Stimulated activated CD8-positive, alpha-beta memory T cell treated with anti-CD3 and anti-CD28 coated beads, Interleukin-4, amount 100 ng/mL, for 48 hours (primary cell): ENCODE data around the gene GPD2.

ENCODE experiments used
- DNase-seq: peaks from one replicate; pipeline ENCODE4 v3.0.0-alpha.2; 2020

The GPD2 gene

DNA sequence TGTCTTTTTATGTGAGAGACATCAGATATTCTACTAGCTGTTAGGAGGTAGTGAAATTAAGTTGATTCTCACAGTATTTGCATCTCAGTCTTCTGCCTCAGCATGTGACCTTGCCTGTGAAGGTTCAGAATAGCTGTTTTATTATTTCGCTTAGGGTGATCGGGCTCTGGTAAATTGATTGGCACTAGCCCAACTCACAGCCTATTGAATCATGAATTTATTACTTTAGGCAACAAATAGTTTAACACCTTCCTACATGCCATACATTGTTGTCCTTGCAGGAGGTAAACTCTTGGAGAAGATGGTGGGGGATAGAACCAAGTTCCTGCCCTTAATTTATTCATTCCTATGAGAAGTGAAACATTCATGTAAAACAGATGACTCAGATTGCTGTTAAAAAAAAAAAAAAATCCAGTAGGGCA is 101.9 kb downstream of the GPD2 start:
- no peak for DNase-seq

DNA sequence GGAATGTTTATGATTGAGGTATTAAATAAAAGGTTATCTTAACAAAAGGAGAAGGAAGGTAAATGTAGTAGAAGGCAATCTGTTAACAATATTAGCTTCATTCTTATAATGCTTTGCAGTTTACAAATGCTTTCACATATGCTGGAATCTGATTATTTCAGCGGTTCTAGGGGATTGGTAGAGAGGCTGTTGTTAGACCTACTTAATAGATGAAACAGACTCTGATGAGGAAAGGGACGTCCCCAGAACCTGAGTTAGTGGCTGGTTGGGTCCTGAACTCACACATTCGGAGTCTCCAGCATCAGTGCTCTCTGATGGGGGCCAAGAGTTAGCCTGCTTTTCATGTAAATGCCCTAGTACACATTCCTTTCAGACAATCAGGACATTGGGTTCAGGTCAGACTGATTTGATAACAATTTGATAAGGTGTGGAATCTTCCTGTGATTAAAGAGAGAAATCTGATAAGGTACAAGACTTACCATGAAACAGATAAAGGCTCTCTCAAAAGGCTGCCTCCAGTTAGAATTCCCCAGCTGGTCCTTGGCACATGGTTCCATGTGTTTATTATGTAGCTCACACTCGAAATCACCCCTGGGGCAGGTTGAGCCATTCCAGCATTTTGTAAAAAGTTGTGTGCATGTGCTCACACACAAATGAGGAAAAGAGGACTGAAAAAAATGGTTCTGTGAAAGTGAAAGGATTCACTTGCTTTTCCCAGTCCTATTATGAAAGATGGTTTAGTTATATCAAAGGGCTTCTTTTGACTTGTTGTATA is 103.1 kb downstream of the GPD2 start:
- DNase-seq, result no peak

DNA sequence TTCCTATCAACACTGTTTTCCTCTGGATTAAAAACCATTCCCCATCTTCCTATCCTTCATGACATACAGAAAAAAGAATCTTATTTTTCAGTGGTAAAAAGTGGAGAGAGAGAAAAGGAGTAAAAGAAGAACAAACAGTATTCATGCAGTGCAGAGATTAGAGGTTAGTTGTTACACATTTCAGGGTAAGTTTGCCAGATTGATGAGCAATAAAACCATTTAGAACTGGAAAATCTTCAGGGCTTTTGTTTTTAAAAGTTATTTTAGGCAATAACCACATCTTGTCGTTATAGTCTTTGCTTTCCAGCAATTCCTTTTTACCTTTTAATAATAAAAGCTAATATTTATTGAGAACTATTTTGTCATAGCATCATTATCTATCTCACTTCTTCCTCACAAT is 104.5 kb downstream of the GPD2 start:
- DNase-seq, result no peak

DNA sequence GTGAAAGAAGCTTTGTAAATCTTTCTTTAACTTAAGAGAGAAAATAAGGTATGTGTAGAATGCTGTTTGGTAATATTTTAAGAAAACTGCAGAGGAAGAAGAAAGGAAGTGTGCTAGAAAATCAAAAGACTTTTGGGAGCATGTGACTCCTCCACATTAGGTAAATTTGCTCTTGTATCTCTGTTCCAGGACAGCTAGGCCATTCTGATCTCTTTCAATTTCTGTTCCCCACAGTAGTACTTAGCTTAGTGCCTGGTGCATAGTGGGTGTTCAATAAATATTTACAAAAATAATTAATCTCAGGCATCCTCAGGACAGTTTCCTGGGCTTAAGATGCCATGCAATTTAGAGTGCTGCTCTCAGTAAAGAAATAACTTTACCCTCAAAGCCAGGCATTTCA is 105.0 kb downstream of the GPD2 start:
- no peak for DNase-seq

DNA sequence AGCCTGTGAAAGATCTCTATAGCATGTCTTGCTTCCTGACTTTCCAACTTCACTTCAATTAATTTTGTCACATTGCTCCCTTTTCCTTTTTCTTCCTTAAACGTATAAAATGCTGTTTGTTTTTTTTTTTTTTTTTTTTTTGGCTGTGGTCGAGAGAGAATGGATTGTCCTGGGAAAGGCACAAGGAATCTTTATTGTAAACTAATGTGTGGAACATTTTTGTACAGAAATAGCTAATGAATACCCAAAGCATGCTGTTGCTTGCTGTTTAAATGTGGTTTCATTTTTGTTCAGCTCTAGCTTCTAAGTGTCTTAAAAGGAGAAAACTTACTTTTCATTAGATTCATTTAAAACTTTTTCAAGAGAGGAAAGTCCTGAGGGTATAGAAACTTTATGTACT is 105.5 kb downstream of the GPD2 start:
- no peak for DNase-seq

DNA sequence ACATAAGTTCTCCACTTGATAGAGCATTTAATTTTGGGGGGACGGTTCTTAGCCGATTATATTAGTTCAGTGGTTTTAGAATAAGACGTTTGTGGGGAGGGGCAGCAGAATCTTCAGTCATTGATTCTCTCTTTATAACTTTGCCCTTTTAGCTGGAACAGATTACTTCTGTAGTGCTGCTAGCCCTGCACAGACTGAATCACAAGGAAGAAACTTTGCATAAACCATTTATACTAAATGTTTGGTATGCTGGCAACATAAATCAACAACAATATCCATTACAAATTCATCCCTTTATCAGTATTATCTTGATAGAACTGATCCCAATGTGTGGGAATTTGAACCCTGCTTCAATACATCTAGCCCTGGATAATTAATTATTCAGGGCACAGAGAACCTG is 112.2 kb downstream of the GPD2 start:
- no peak for DNase-seq

DNA sequence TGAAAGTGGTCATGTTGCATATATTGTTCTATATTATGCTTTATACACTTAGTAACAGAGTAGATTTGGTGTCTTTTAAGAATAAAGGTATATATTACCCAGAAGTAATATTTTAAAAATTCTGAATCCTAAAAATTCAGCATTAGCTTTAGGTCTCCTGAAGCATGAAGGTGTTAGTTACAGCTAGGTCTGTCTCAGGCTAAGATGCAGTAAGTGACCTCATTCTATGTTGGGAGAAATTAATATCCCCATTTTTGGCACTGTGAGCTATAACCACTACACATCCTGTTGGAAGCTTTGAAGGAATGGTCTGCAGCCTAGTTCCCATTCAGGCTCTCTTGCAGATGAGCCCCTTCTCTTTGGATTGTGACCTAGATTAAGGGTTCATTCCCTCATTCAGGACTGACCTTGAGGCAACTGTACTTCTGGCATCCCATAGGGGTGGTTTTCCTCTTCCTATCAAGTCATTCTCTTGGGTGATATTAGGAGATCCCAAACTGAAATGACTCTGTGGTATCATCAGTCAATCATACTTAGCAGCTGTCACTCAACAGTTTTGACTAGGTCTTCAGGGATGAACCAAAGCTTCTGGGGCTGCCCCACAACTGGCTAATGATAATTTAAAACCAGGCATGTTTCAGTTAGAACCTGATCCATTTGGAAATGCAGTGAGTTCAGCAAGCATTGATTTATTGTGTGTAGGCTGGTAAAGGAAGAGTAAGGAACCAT is 117.7 kb downstream of the GPD2 start:
- no peak for DNase-seq

DNA sequence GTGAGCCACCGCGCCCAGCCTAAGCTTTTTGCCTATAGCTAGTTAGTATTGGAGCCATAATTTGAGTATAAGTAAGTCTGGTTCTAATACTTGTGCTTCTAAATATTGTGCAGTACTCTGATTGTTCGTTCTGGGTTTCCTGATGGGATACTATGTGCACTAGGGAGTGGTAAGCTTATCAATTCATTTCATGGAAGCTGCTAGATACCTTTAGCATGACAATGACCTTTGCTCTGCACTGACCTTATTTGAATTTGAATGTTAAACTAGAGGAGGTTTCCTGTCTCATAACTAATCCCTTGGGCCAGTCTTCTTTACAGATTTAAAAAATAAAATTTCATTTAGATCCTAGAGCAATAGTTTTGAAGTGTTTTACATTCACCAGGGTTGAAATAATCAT is 125.1 kb downstream of the GPD2 start:
- no peak for DNase-seq

DNA sequence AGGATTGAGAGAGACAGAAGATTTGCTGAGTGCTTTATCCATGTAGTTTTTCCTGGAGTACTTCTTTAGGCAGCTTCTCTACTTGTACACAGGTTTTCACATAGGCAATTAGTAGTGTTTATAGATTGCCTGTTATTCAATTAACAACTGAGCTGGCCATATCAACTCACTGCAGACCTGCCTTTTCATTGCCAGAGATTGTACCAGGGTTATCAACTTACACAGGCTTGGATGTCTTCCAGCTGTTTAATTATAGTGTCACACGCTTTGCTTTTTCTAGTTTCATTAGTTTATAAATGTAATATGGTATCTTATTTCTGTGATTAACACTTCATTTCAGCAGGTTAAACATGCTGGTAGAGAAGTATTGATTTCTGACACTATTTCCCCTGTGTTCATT is 125.9 kb downstream of the GPD2 start:
- DNase-seq, result no peak

DNA sequence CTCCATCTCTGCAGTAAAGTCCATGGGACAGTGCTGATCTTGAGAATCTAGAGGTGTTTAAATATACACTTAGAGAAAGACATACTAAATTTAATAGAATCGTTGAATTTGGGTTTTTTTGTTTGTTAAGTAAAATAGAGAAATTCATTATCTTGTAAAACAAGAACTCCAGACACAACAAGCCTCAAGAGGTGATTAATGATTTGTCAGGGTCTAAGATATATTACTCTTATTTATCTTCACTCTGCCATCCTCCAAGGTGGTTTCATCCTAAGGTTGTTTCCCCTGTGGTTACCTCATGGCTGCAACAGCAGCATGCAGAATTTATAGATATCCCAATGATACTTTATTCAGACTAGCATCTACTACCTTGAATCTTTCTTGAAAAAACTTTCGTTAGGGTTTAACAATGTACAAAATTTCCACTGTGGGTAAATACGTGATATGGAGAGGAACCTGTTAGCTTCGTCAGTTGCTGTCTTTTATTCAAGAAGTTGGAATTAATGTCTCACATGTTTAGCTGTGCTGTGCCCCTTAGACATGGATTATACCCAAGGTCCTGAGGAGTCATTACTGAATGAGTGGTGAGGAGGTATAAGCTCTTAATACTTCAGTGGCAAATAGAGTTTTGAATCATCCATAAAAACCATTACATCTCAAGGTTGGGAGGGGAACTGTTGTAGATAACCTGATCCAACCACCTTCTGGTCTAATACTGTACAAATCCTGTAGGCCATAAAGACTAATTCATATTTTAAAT is 128.0 kb downstream of the GPD2 start:
- DNase-seq, result no peak

DNA sequence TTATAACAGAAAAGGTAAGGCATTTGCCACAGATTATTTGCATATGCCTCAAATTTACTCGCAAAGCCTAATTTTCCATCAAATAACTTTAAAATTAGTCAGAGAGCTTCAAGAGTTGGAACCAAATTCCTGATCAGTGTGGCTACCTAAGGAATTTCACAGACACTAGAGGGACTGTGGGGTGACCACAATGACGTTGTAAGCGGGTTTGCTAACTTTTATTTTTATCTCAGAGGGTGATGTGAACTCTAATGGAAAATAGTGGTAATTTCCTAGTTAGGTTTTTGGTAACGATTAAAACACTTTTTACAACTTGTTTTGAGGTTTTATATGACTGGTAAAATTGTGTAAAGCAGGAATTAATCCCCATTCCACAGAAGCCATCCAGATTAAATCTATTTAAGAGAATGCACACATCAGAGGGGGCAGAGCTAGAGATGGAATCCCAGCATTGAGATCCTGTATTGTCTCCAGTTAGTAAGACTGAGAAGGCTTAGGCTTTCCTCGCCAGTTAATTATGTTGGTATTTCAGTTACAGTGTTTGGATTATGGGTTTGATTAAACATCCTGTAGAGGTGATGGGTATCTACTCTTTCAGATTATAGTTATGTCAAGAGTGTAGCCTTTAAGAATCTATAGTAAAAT is 129.0 kb downstream of the GPD2 start:
- DNase-seq, result no peak

DNA sequence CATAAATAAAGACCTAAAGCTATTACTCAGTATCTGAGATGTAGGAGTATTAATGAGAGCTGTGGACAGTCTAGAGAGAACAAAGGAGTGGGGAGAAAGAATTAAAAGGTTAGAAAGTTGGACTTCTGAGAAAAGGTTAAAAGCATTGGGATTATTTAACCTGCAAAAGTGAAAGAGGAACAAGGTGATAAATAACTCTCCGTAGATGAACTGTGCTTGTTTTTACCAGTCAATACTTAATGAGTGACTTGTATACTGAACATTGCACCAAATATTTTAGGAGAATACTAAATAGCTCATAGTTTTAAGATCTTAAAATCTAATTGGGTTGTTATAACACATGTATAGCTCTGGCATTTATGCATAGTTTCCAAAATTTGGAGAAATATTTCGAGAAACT is 137.5 kb downstream of the GPD2 start:
- DNase-seq, result no peak

DNA sequence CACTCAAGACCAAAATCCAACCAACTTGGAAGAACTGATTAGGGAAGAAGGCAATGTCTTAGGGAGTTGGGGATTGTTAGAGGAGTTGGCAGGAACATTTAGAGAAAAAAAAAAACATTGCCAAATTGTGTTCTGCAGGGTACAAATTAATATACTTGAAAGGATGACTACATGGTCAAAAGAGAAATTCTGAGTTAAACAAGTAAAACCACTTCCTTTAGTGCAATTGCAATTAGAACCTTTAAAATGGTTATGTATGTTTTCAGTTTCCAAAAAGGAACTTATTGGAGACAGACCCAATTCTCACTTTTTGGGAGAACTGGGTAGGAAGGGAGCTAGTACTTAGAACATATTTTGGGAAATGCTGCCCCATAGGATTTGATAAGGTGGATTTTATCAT is 137.9 kb downstream of the GPD2 start:
- no peak for DNase-seq

DNA sequence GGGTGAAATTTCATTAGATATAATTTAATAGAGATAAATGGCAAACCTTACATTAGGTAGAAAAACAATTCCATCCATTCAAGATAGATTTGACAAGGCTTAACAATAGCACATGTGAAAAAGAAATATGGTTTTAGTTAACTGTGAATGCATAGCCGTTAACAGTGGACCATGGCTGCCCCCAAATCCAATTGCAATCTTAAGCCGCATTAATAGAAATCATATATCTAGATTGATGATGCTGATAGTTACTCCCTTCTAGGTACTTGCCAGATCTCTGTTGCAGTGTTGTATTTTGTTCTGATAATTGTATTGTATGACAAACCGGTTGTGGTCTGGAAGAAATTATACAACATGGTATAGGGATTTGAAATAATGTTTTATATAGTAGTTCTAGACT is 139.8 kb downstream of the GPD2 start:
- DNase-seq, result no peak

DNA sequence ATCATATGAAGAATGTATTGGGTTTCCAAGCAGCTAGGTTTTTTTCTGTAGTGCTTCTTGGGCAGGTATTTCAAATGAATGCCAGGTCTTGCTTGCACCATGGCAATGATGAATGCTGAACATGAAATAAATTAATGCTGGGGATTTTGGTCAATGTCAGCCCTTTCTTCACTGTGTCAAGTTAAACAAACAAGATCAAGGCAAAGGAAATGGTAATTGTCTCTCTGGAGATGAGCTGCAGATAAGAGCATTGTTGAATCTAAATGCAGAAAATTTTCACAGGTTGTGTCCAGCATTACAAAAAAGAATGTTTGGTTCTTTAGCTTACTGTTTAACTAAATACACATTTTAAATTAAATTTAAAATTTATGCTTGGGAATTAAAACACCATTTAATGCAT is 144.3 kb downstream of the GPD2 start:
- no peak for DNase-seq

DNA sequence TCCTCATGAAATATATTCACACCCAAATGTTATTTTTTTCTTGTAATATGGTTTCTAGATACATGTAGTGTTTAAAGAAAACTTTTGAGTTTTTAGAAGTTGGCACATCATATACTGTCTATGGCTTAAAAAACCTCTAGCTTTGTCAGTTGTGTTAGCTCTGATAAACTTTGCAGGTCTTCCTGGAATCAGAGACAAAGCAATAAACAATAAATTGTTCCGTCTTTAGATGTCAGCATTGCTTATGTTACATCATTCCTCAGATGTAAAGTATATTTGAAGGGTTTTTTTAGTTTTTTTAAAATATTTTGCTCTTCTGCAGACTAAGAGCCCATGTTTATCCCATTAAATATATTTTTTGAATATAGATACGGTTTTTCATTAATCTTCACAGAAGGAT is 145.1 kb downstream of the GPD2 start:
- DNase-seq, result no peak

DNA sequence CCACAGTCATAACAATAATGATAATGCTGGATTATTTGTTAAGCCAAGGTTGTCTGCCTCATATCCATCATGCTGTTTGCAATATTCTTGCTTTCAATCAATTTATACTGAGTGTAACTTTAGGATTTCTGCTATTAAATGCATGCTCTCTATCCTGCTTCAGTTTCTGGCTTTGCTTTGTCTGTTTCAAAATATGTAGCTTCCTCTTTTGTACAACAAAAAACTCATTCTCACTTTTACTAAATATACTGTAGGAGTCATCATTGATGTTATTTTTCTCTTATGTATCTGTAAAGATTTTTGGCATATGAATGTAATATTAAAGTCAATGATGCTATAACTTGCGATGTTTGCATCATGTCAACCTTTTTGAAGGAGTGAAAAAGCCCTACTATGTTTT is 149.3 kb downstream of the GPD2 start:
- no peak for DNase-seq

DNA sequence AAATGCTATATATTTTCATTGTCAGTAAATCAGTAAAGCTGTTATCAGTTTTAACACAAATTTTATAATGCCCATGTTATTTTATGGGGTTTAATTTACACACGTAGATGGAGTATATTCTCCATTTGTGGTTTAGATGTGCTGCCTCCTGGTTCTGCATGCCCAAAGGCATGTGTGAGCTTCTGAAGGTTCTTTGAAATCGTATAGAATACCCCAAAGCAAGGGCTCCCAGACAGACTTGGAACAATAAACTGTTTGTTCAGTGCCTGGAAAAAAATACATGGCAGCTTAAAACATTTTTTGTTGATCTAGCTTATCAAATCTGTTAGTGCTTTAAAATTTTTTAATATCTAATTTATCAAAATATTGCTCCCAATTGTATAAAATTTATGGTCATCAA is 150.4 kb downstream of the GPD2 start:
- DNase-seq, result no peak

DNA sequence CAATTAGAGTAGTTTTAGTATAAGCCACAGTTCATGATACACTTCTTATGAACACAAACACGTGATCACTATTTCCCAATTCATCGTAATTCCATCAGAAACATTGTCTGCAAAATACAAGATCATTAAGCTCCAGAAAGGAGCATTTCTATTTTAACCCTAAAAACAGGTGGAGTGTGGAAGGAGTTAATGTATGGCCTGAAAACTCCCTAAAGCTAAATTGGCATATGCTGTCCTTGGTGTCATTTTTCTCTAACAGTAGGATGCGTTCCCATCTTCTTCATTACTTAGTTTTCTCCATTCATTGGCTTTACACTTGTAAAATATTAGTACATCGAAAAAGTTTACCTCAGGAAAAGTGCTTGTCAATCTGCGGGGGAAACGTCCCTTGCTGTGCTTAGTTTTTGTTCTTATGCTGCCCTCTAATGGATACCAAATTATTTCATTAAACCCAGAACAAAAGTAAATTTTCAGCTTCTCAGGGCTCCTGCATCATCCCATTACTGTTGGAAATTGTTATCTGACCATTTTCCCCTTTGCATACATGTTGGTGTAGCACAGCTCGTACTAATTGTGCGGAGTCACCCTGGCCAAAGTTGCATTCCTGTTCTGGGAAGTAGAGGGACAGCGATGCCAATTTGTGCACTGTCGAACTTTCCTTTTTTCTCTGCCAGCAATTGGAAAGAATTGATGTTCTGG is 153.4 kb downstream of the GPD2 start:
- DNase-seq, result no peak

DNA sequence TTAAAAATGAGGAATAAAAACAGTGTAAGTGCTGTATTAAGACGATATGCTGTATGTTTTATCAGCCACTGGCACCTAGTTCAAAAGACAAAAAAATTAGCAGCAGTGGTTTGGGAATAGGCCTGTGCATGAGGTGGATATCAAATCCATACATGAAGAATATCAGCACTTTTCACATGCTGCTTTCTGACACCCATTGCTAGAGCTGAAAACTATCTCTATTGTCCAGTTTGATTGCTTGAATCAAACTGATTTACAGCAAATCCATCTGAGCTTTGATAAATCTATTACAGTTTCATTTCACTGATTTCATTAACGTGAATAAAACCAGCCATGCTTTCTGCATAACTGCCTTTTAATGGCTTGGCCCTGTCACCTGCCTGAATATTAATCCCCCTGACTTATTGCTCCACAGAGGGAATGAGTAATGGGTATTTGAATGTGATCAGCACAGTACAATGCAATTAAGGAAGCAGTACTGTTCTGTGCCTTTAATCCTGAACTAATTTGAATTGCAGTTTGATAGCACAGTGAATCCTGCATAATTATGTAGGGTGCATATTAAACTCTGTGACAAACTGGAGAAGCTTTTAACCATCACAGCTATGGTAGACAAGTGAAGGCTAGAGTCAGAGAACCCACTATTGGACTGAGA is 154.0 kb downstream of the GPD2 start:
- no peak for DNase-seq

DNA sequence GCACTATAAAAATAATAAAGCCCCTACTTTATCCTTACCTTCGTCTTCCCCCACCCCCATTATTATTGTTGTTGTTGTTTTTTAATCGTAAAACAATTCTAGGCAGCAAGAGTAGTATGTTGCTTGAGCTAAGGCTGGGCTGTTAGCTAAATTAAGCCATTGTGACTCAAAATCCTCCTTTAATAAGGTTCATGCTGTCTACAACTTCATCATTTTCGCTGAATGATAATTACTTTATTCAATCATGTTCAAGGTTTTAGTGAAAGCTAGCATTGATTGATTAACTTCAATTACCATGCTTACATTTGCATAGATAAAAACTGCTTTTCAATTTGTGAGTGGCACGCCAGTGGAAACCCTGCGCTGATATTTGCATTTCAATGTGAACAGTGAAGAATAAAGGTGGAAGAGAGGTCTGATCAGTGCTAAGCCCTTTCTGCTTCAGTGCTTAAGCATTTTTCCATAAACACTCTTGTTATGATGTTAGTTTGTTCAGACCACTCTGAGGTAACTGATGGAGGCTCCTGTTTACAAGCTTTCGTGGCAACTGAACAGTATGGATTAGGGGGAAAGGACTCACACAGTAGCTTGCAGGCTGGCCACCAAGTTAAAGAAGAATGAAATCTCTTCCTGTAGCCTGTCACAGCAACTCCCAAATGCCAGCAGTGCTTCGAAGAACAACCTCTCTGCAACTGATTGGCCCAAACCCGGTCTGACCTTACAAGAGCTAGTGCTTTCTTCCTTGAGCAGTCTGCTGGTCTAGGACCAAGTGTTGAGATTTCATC is 156.8 kb downstream of the GPD2 start:
- no peak for DNase-seq

DNA sequence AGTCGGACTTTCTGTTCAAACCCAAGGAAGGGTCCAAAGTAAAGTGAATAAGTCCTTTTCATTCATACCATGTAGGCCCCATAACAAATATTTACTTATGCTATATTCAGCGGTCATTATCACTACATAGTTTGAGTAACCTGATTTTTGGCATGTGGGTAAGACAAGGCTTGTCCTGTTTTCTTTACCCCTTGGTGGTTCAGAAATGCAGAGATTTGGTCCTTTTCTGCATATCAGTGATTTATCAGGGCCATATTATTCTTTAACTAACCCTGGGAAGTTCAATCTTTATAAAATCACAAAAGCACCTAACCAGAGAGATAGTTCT is 157.4 kb downstream of the GPD2 start:
- no peak for DNase-seq
